Measurements from ENCODE around the gene DCANP1. TPM values are rescaled to one million over a fixed set of nuclear protein-coding genes. Genes with fewer than 3 reads are reported as not detected.
A peak's percentile ranks its signal among the peaks of the same experiment; 100 is the strongest.

The DCANP1 gene
- total and polyA plus RNA-seq, 3 donors from 2014 or later = not detected

DNA sequence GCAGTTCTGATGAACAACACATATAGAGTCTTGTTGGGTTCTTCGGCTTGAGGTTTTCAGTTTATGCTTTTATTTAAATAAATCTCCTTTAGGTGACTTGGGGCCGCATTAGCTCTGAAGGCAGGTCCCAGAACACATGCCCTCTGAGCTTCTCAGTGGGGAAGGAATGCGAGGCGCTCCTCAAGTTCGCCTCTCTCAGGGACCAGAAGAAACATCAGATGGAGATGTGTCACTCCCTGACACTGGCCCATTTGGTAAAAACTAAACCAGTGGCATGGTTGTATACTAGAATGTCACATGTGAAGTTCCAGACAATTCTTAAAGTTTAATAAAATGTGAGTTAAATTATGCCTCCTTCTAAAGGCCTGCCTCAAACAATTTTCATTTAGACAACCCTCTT, 50.1 kb downstream of the DCANP1 start:
- H3K4me1 ChIP-seq = peaks cover 29% of the 10 kb centered on the region
- no peaks in the 10 kb centered on the region for H3K36me3 ChIP-seq (ENCODE audit: low read depth, missing control alignments)
- 76 to 82% methylated on average over 5 of the region's 5 CpGs for WGBS, 2 donors
- H3K27me3 ChIP-seq = no peaks in the 10 kb centered on the region
- no peaks in the 10 kb centered on the region for H3K9me3 ChIP-seq
- no peak overlapping the region for H3K4me3 ChIP-seq
- H3K27ac ChIP-seq = peak overlapping the region in 1 of 2 donors; percentile 59
- no peak for DNase-seq
- TF ChIP-seq, protein P1, sequence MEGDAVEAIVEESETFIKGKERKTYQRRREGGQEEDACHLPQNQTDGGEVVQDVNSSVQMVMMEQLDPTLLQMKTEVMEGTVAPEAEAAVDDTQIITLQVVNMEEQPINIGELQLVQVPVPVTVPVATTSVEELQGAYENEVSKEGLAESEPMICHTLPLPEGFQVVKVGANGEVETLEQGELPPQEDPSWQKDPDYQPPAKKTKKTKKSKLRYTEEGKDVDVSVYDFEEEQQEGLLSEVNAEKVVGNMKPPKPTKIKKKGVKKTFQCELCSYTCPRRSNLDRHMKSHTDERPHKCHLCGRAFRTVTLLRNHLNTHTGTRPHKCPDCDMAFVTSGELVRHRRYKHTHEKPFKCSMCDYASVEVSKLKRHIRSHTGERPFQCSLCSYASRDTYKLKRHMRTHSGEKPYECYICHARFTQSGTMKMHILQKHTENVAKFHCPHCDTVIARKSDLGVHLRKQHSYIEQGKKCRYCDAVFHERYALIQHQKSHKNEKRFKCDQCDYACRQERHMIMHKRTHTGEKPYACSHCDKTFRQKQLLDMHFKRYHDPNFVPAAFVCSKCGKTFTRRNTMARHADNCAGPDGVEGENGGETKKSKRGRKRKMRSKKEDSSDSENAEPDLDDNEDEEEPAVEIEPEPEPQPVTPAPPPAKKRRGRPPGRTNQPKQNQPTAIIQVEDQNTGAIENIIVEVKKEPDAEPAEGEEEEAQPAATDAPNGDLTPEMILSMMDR (IDR thresholded peaks at IDR 0.05) = no peak
- no peak for TF ChIP-seq POLR2A (IDR thresholded peaks at IDR 0.05)
- intact Hi-C loops (cut with DNase I; ENCODE audit: low total_unique reads) = no loop called here

DNA sequence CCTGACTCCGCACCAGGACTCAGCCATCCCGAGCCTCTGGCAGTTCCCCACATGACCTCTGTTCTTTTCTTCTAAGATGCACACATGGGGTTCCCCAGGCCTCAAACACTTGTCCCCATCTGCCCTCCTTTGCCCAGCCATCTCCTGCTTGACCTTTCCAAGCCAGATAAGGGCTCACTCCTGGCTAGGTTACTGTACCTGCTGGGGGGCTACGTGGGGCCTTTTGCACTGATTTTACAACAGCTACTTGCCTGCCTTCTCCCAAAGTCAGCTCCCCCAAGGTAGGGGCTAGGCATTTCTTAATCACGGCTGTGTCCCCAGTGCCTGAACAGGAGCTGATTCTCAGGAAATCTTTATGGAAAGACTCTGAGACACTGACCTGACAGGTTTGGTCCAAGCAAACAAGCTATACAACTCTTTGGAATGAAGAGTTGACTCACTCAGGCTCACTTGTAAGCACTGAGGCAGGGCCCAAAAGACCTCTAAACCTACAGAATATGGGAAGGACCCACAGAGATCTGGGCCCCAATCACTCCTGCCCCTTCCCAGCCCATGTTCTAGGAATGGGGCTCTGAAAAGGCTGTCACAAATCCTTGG, 50.6 kb downstream of the DCANP1 start:
- 51 to 53% methylated on average over 3 to 4 of the region's 4 CpGs for WGBS, 2 donors
- H3K4me3 ChIP-seq = no peak overlapping the region
- TF ChIP-seq POLR2A (IDR thresholded peaks at IDR 0.05) = no peak
- TF ChIP-seq, protein P1 (IDR thresholded peaks at IDR 0.05) = no peak
- peak overlapping the region in 1 of 2 donors; percentile 59 for H3K27ac ChIP-seq
- no peaks in the 10 kb centered on the region for H3K36me3 ChIP-seq (ENCODE audit: low read depth, missing control alignments)
- H3K9me3 ChIP-seq = no peaks in the 10 kb centered on the region
- no peaks in the 10 kb centered on the region for H3K27me3 ChIP-seq
- no peak for DNase-seq
- peaks cover 29% of the 10 kb centered on the region for H3K4me1 ChIP-seq
- intact Hi-C loops (cut with DNase I; ENCODE audit: low total_unique reads) = no loop called here

DNA sequence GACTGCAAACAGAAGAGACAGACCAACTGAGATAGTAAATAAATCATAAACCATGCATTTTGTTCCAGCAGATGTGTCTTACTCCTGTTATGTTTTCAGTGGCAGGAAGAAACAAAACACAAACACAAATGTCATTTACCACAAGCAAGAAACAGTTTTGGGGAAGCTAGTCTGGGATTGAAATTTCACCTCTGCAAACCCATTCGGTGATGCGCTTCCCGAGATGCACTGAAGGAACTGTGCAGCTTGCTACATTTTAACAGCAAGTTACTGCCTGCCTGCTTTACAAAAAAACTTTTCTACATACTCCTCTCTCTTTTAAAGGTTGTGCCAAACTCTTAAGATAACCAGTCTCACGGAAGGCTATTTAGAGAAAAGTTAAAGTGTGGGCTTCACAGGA, 51.3 kb downstream of the DCANP1 start:
- no peak for DNase-seq
- Histone ChIP-seq H3K4me1 (peaks cover 29% of the 10 kb centered on the region), H3K4me3 (no peak overlapping the region), H3K9me3 (no peaks in the 10 kb centered on the region), H3K36me3 (ENCODE audit: low read depth, missing control alignments) (no peaks in the 10 kb centered on the region), H3K27me3 (no peaks in the 10 kb centered on the region), H3K27ac (no peak overlapping the region)
- 26 to 33% methylated on average over 4 of the region's 4 CpGs for WGBS, 2 donors
- intact Hi-C loops (cut with DNase I; ENCODE audit: low total_unique reads) = no loop called here
- TF ChIP-seq POLR2A (IDR thresholded peaks at IDR 0.05) = no peak
- TF ChIP-seq, protein P1 (IDR thresholded peaks at IDR 0.05) = no peak

DNA sequence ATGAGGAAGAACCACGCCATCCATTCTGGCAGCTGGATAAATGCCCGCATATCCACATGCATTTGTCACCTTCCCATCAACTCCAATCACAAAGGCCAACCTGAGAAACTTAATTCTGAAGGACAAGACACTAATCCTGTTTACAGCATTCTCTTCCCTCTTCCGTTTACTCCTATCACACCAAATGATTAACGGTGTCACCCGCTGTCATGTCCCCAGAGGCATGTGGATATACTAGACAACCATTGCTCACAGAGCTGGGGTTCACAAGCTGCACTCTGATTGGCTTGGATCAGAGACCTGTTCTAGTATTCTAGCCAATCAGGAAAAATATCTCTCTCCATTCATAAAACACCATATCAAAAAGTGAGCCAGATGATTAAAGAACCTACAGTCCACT, 51.7 kb downstream of the DCANP1 start:
- Histone ChIP-seq H3K36me3 (ENCODE audit: low read depth, missing control alignments) (no peaks in the 10 kb centered on the region), H3K4me3 (no peak overlapping the region), H3K27ac (no peak overlapping the region), H3K9me3 (no peaks in the 10 kb centered on the region), H3K4me1 (peaks cover 29% of the 10 kb centered on the region), H3K27me3 (no peaks in the 10 kb centered on the region)
- DNase-seq = no peak
- intact Hi-C loops (cut with DNase I; ENCODE audit: low total_unique reads) = no loop called here
- no peak for TF ChIP-seq POLR2A (IDR thresholded peaks at IDR 0.05)
- TF ChIP-seq, protein P1 (IDR thresholded peaks at IDR 0.05) = no peak
- 78 to 79% methylated on average over 5 of the region's 5 CpGs for WGBS, 2 donors

Small RNAs within 50 kb of the gene (small RNA-seq; reads per million reads assigned to genes)
- 0 reads per million in 2 donors for gene DCANP1

Other genes starting within 250 kb of the DCANP1 start
- 100 to 1,000 TPM; 178 to 191 TPM for gene MACROH2A1, start 48.1 kb downstream of the DCANP1 start, total RNA-seq
- gene MACROH2A1, start 48.1 kb downstream of the DCANP1 start, polyA plus RNA-seq (ENCODE audit: insufficient read depth, low read depth, low replicate concordance) = 92.9 TPM
- under 1 TPM; 0.06 to 0.16 TPM for gene TIFAB, start 5.0 kb upstream of the DCANP1 start, total RNA-seq
- 1.1 TPM for gene TIFAB, start 5.0 kb upstream of the DCANP1 start, polyA plus RNA-seq (ENCODE audit: insufficient read depth, low read depth, low replicate concordance)
- not detected for gene NEUROG1, start 88.6 kb upstream of the DCANP1 start, total RNA-seq
- not detected for gene NEUROG1, start 88.6 kb upstream of the DCANP1 start, polyA plus RNA-seq (ENCODE audit: insufficient read depth, low read depth, low replicate concordance)
- 1 to 10 TPM; 1.8 to 3.6 TPM for gene CXCL14, start 131.6 kb upstream of the DCANP1 start, total RNA-seq
- 30.4 TPM for gene CXCL14, start 131.6 kb upstream of the DCANP1 start, polyA plus RNA-seq (ENCODE audit: insufficient read depth, low read depth, low replicate concordance)

All from testis (tissue), 3 donors.